Neural progenitor cell (in vitro differentiated cells): ENCODE results near the gene RAB5B.

ENCODE experiments used
- EZH2 ChIP-seq: fragments of 200-600 bp; sonication (generic); IDR thresholded peaks from 2 replicates; pipeline ENCODE4 v1.6.1; 2017; ENCODE audit warnings: antibody characterized with exemption, mild to moderate bottlenecking, moderate library complexity
- TF ChIP-seq, protein P1 (sequence below): fragments of 200-600 bp; sonication (generic); IDR thresholded peaks from 2 replicates; pipeline ENCODE4 v1.5.1; 2017; ENCODE audit warnings: antibody characterized with exemption, mild to moderate bottlenecking

- TF ChIP-seq, protein P1, sequence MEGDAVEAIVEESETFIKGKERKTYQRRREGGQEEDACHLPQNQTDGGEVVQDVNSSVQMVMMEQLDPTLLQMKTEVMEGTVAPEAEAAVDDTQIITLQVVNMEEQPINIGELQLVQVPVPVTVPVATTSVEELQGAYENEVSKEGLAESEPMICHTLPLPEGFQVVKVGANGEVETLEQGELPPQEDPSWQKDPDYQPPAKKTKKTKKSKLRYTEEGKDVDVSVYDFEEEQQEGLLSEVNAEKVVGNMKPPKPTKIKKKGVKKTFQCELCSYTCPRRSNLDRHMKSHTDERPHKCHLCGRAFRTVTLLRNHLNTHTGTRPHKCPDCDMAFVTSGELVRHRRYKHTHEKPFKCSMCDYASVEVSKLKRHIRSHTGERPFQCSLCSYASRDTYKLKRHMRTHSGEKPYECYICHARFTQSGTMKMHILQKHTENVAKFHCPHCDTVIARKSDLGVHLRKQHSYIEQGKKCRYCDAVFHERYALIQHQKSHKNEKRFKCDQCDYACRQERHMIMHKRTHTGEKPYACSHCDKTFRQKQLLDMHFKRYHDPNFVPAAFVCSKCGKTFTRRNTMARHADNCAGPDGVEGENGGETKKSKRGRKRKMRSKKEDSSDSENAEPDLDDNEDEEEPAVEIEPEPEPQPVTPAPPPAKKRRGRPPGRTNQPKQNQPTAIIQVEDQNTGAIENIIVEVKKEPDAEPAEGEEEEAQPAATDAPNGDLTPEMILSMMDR: no peak
- TF ChIP-seq EZH2: no peak
These were observed 19.5 kb downstream of the RAB5B start for GRCh38 chr12:55993230-55993853.
